Stimulated activated CD8-positive, alpha-beta memory T cell treated with anti-CD3 and anti-CD28 coated beads, Interleukin-15, amount 100 ng/mL, for 4 hours (primary cell): ENCODE data around the gene WNK4.
"Not testable (repeated sequence)": the region's sequence is repeated elsewhere in the genome, so short reads cannot be mapped to it uniquely, and the experiment has no call there.

Source experiments
- DNase-seq, 2 donors: peaks; one replicate each; pipeline ENCODE4 v3.0.0-alpha.2; 2020; ENCODE audit warnings: low read depth in 2 of 2

WNK4 gene

GRCh38 chr17:42779936-42780850 lies at the start of gene WNK4:
TSS of gene WNK4 (plus strand) at chr17:42780610. CDS start at chr17:42780699, 89 bp downstream.
- DNase-seq, result no peak

GRCh38 chr17:42740699-42741098 lies 39.7 kb upstream of the WNK4 start:
- DNase-seq, result no peak

- DNase-seq, result not testable (repeated sequence)
Measured at GRCh38 chr17:42742916-42743315, 37.5 kb upstream of the WNK4 start.

- DNase-seq, result no peak
Measured at GRCh38 chr17:42743595-42744282, 36.7 kb upstream of the WNK4 start.

GRCh38 chr17:42744283-42744805 lies 36.1 kb upstream of the WNK4 start:
- DNase-seq, result peak; percentile 43 to 56

- peak; percentile 78 to 90 for DNase-seq
Measured at GRCh38 chr17:42744806-42745617, 35.4 kb upstream of the WNK4 start, which contains the start of gene EZH1. TSS of gene EZH1 (minus strand) at chr17:42745040. CDS start at chr17:42728941, 16,099 bp downstream.

GRCh38 chr17:42748202-42748907 lies 32.1 kb upstream of the WNK4 start:
- DNase-seq, result no peak

GRCh38 chr17:42748908-42749798 lies 31.3 kb upstream of the WNK4 start:
- DNase-seq, result no peak

- DNase-seq, result no peak
Measured at GRCh38 chr17:42750739-42751344, 29.6 kb upstream of the WNK4 start.

GRCh38 chr17:42751628-42752027 lies 28.8 kb upstream of the WNK4 start:
- no peak for DNase-seq

- DNase-seq, result no peak
Measured at GRCh38 chr17:42754782-42755181, 25.6 kb upstream of the WNK4 start.

- DNase-seq, result no peak
Measured at GRCh38 chr17:42759982-42760651, 20.3 kb upstream of the WNK4 start.

GRCh38 chr17:42760652-42761581 lies 19.5 kb upstream of the WNK4 start, which contains the start of gene RAMP2:
TSS of gene RAMP2 (plus strand) at chr17:42761227. CDS start at chr17:42761262, 35 bp downstream.
- DNase-seq, result no peak

GRCh38 chr17:42761638-42762037 lies 18.8 kb upstream of the WNK4 start:
- no peak for DNase-seq

- no peak for DNase-seq
Measured at GRCh38 chr17:42766124-42766523, 14.3 kb upstream of the WNK4 start.

- DNase-seq, result no peak
Measured at GRCh38 chr17:42767512-42767911, 12.9 kb upstream of the WNK4 start.

GRCh38 chr17:42768006-42768405 lies 12.4 kb upstream of the WNK4 start:
- not testable (repeated sequence) for DNase-seq

- DNase-seq, result not testable (repeated sequence)
Measured at GRCh38 chr17:42769964-42770363, 10.4 kb upstream of the WNK4 start.
